Neural progenitor cell (in vitro differentiated cells): Measurements from ENCODE around the gene TMEM41A.

Source experiments
- EZH2 ChIP-seq: fragments of 200-600 bp; sonication (generic); IDR thresholded peaks from 2 replicates; pipeline ENCODE4 v1.6.1; 2017; ENCODE audit warnings: antibody characterized with exemption, mild to moderate bottlenecking, moderate library complexity
- EZH2phosphoT487 ChIP-seq: fragments of 200-600 bp; sonication (generic); IDR thresholded peaks from 2 replicates; pipeline ENCODE4 v1.6.1; 2017; ENCODE audit warnings: antibody characterized with exemption
- TF ChIP-seq, protein P1 (sequence below): fragments of 200-600 bp; sonication (generic); IDR thresholded peaks from 2 replicates; pipeline ENCODE4 v1.5.1; 2017; ENCODE audit warnings: antibody characterized with exemption, mild to moderate bottlenecking

DNA sequence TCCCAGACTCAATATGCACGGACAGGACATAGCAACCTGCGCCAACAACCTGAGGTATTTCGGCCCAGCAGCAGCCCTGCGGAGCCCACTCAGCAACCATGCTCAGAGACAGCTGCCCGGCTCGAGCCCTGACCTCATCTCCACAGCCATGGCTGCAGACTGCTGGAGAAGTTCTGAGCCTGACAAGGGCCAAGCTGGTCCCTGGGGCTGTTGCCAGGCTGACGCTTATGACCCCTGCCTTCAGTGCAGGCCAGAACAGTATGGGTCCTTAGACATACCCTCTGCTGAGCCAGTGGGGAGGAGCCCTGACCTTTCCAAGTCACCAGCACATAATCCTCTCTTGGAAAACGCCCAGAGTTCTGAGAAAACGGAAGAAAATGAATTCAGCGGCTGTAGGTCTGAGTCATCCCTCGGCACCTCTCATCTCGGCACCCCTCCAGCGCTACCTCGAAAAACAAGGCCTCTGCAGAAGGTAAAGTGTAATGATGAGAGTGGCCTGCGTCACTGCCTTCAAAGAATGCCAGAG, 25.5 kb downstream of the TMEM41A start:
- TF ChIP-seq, protein P1, sequence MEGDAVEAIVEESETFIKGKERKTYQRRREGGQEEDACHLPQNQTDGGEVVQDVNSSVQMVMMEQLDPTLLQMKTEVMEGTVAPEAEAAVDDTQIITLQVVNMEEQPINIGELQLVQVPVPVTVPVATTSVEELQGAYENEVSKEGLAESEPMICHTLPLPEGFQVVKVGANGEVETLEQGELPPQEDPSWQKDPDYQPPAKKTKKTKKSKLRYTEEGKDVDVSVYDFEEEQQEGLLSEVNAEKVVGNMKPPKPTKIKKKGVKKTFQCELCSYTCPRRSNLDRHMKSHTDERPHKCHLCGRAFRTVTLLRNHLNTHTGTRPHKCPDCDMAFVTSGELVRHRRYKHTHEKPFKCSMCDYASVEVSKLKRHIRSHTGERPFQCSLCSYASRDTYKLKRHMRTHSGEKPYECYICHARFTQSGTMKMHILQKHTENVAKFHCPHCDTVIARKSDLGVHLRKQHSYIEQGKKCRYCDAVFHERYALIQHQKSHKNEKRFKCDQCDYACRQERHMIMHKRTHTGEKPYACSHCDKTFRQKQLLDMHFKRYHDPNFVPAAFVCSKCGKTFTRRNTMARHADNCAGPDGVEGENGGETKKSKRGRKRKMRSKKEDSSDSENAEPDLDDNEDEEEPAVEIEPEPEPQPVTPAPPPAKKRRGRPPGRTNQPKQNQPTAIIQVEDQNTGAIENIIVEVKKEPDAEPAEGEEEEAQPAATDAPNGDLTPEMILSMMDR, result no peak
- TF ChIP-seq EZH2 (no peak), EZH2phosphoT487 (no peak)
